LNCaP clone FGC (cell line): Measurements from ENCODE around the gene STAT4.

ENCODE experiments used
- DNase-seq: peaks from one replicate; pipeline ENCODE4 v3.0.0-alpha.2; 2011; ENCODE audit warnings: low read depth
- H3K4me3 ChIP-seq: 2 replicates; pipeline ENCODE4 v1.5.1; 2011; ENCODE audit warnings: mild to moderate bottlenecking, low read depth, low read length, control low read depth
- TF ChIP-seq, protein P1 (sequence below): IDR thresholded peaks from 2 replicates; pipeline ENCODE4 v1.5.1; 2012; ENCODE audit warnings: mild to moderate bottlenecking; ENCODE audit not compliant: control insufficient read depth, insufficient read depth; ENCODE audit errors: extremely low read depth

STAT4 gene

DNA sequence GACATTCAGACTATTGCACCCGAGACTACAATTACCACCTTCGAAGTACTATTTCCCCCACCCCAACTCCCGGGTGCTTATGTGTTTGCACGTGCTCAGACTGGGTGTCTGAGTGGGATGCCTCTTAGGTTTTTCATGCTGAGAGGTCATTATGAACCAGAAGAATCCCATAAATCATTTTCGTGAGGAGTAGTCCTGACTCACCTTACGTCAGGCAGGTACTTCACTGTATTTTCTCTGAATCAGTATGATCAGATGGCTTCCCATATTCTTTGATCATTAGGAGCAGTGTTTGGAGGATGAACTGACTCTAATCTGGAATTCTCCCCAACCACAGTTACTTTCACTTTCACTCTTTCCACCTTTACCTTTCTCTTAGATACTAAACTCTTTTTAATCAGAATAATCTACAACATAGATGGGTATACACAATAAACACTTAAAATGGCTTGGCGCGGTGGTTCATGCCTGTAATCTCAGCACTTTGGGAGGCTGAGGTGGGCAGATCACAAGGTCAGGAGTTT is 38.4 kb upstream of the STAT4 start:
- DNase-seq, result no peak
- TF ChIP-seq, protein P1, sequence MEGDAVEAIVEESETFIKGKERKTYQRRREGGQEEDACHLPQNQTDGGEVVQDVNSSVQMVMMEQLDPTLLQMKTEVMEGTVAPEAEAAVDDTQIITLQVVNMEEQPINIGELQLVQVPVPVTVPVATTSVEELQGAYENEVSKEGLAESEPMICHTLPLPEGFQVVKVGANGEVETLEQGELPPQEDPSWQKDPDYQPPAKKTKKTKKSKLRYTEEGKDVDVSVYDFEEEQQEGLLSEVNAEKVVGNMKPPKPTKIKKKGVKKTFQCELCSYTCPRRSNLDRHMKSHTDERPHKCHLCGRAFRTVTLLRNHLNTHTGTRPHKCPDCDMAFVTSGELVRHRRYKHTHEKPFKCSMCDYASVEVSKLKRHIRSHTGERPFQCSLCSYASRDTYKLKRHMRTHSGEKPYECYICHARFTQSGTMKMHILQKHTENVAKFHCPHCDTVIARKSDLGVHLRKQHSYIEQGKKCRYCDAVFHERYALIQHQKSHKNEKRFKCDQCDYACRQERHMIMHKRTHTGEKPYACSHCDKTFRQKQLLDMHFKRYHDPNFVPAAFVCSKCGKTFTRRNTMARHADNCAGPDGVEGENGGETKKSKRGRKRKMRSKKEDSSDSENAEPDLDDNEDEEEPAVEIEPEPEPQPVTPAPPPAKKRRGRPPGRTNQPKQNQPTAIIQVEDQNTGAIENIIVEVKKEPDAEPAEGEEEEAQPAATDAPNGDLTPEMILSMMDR, result no peak
- no peak overlapping the region for H3K4me3 ChIP-seq

DNA sequence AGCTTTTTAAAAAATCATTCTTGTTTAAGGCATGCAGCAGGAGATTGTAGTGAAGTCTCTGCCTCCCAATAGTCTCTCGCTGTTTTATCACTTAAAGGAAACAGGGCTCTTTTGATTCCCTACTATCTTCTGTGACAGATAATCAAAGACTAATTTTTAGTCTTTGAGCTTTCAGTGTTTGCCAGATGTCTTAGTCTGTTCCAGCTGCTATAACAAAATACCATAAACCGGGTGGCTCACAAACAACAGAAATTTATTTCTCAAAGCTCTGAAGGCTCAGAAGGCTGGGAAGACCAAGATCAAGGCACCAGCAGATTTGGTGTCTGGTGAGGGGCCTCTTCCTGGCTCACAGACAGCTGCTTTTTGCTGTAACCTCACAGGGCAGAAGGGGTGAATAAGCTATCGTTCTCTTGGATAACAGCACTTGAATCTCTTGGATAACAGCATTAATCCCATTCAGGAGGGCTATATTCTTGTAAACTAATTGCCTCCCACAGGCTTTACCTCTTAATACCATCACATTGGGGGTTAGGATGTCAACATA is 37.8 kb upstream of the STAT4 start:
- TF ChIP-seq, protein P1, result no peak
- no peak overlapping the region for H3K4me3 ChIP-seq
- DNase-seq, result no peak

DNA sequence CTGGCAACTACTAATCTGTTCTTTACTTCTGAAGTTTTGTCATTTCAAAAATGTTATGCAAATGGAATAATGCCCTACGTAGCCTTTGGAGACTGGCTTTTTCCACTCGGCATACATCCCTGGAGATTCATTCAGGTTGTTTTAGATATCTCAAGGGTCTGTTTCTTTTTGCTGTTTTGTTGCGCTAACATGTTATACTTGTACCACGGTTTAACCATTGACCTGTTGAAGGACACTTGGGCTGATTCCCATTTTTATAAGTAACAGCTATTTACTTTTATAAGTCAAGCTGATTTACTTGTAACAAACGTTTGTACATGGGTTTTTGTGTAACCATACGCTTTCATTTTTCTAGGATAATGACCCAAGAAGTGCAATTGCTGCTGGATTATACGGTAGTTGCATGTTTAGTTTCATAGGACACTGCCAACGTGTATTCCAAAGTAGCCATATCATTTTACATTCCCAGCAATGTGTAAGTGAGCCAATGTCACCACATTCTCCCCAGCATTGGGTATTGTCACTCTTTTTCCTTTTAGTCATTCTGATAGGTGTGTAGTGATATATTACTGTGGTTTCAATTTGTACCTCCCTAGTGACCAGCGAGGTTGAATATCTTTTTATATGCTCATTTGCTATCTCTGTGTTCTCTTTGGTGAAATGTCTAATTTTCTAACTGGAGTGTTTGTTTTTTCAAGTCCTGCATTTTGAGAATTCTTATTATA is 36.5 kb upstream of the STAT4 start:
- TF ChIP-seq, protein P1, result no peak
- H3K4me3 ChIP-seq, result no peak overlapping the region
- DNase-seq, result no peak

DNA sequence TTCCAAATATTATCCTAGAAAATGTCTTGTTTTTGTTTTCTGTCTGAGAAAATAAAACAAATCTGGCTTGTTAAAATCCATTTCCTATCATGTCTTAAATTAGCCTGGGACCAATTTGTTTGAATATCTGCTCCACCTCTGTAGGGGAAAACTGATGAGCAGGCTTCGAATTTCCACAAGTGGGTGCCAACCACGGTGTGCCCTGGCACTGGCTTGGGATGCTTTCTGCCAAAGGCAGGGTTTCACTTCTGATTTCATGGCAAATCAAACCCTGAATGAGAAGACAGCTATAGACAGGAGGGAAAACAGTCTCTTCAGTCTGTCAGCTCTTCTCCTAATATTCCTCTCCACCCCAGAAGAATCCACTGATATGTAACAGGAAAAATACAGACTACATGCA is 33.7 kb upstream of the STAT4 start:
- no peak overlapping the region for H3K4me3 ChIP-seq
- DNase-seq, result no peak
- TF ChIP-seq, protein P1, result no peak

DNA sequence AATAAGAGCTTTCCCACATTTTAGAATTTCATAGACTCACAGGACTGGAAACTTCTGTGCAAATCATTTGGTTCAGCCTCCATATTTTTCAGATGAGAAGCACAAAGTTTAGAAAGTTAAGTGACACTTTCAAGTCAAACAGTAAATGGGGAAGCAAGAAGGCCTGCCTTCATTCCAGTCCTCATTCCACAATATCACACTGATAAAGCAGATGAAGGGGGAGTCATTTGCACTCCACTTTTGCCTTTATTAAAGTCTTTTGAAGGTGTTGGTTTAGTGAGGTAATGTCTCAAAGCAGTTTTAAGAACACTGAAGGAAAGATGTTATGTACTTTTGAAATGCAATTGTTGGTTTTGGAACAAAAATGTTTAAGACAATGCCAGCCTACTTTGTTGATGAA is 32.7 kb upstream of the STAT4 start:
- TF ChIP-seq, protein P1, result no peak
- DNase-seq, result no peak
- no peak overlapping the region for H3K4me3 ChIP-seq

DNA sequence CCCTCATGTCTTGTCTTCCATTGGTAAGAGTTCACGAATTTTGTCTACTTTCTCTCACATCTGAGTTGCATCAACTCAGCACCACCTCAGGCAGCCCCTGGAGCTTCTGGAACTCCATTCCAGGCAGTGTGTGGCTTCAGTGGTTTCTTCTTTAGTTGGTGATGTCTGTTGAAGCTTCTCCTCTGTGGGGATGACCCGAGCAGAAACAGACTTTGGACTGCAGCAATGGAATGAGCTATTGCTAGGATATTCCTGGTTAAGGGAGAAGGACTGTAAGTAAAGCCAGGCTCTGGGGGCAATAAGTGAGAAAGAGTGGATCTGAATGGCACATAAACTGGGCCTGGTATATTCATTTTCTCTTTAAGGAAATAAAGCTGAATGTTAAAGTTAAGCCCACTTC is 32.3 kb upstream of the STAT4 start:
- DNase-seq, result no peak
- TF ChIP-seq, protein P1, result no peak
- no peak overlapping the region for H3K4me3 ChIP-seq
